VCaP (cell line): Measurements from ENCODE around the gene RHOH.

Experiments
- H3K27ac ChIP-seq: fragments of 450-650 bp; 2 replicates; pipeline ENCODE4 v1.5.1; 2017
- CTCF ChIP-seq: fragments of 450-650 bp; conservative IDR thresholded peaks from 2 replicates; pipeline ENCODE4 v1.5.1; 2017; ENCODE audit warnings: mild to moderate bottlenecking, moderate library complexity

Gene RHOH

GRCh38 chr4:40200875-40201801 is 4.3 kb downstream of the RHOH start:
- no peak for TF ChIP-seq CTCF
- H3K27ac ChIP-seq: no peak overlapping the region

- TF ChIP-seq CTCF: no peak
- no peak overlapping the region for H3K27ac ChIP-seq
Measured at GRCh38 chr4:40201898-40202297, 5.1 kb downstream of the RHOH start.

- H3K27ac ChIP-seq: no peak overlapping the region
- TF ChIP-seq CTCF: no peak
Measured at GRCh38 chr4:40202474-40202873, 5.6 kb downstream of the RHOH start.

GRCh38 chr4:40204507-40205258 is 7.9 kb downstream of the RHOH start:
- no peak overlapping the region for H3K27ac ChIP-seq

GRCh38 chr4:40205259-40206198 is 8.7 kb downstream of the RHOH start:
- H3K27ac ChIP-seq: no peak overlapping the region

More at GRCh38 chr4:40204507-40205258, 7.9 kb downstream of the RHOH start:
- TF ChIP-seq CTCF: no peak

GRCh38 chr4:40206426-40206825 is 9.6 kb downstream of the RHOH start:
- no peak for TF ChIP-seq CTCF

More at GRCh38 chr4:40205259-40206198, 8.7 kb downstream of the RHOH start:
- no peak for TF ChIP-seq CTCF

More at GRCh38 chr4:40206426-40206825, 9.6 kb downstream of the RHOH start:
- no peak overlapping the region for H3K27ac ChIP-seq
